GM18507 (cell line): Measurements from ENCODE around the gene TSPAN11.

Source experiments
- DNase-seq: peaks from one replicate; pipeline ENCODE4 v3.0.0; 2011; ENCODE audit warnings: low read depth; ENCODE audit not compliant: insufficient read length; ENCODE audit errors: extremely low spot score
- FAIRE-seq: peaks from 2 replicates; lab custom pipeline; 2011; peaks lifted over from hg19 to GRCh38; lab: Jason Lieb, UNC

The TSPAN11 gene

DNA sequence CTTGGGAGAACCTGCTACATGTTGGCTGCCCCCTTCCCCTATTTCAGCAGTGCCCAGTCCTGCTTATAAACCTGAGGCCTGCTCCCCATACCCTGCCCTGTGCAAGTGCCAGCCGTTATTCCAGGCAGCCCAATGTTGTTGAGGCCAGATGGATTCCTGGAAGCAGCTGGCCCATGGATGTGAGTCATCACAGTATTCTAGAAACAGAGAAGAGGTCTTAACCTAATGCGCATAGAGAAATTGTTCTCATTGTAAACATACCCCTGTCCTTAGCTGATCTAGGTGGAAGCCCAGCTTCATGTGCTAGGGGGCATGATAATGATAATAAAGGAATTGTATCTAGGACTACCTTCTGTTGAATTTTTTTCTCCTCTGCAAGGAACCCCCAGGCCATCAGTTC is 69.7 kb downstream of the TSPAN11 start:
- DNase-seq (no peak), FAIRE-seq (no peak)

DNA sequence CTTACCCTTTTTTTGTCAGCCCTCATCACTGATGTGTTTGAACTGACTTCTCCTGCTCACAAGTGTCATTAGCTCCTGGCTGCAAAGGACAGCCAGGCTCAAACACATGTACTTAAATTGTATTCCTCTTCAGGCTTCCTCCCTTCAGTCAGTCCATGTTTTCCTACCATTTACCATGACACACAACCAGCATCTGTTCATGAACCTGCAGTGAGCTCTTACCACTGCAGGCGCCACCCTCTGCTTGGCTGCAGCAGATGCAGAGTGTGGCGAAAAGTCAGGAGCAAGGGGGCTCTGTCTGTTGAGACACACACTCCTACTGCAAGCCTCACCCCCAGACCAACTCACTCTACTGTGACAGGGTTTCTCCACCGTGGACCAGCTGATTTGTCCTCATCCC is 70.2 kb downstream of the TSPAN11 start:
- DNase-seq (no peak), FAIRE-seq (no peak)

DNA sequence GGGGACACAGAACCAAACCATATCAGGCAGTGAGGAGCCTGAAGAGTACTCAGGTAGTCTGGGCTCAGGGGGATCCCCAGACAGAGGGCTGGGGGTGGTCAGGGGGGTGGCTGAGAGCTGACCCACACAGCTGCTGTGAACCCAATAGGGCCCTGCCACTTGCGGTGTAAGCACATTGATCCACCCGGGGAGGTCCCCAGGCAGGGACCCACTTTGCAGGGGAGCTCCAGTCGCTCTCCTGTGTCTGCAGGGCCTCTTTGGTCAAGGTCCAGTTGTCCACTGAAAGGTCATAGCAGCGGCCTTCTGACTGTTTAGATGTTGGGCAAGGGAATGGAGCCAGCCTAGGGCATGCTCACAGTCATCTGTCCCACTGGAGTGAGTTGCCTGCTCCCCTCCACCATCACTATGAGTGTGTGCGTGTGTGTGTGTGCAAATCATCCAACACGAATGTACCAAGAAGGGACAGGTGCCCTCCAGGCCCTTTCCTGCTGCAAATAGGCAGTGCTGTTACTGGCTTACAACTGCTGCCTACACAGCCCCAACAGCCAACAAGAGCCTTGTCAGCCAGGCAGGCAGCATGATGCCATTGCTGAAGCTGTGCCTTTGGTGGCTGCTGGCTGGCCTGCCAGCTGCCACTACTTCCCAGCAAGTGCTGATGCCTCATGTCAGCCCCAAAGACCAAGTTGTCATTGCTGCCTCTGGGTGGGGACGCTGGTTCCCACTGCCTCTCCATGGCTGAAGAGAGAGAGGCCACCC is 71.3 kb downstream of the TSPAN11 start:
- FAIRE-seq (no peak), DNase-seq (no peak)

GRCh38 chr12:30999011-30999410 is 72.5 kb downstream of the TSPAN11 start:
- FAIRE-seq, result no peak

DNA sequence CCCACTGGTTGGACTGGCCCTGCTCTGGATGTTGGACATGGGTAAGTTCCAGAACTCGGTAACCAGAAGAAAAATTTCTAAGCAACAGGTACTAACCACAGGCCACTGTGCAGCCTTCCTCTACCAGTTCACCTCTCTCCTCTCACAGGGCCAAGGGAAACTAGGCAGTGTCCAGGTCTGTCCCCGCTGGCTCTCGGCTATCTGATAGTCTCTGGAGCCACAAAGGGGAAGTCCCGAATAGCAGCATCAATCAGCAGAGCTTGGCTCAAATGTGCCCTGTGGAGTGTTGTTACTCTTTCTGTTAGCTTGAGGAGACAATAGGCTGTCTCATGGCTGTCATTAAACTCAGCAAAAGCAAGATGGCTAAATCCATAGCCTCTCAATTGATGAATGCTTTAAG is 73.2 kb downstream of the TSPAN11 start:
- no peak for DNase-seq
- no peak for FAIRE-seq

More at GRCh38 chr12:30999011-30999410, 72.5 kb downstream of the TSPAN11 start:
- no peak for DNase-seq

- DNase-seq, result no peak
- no peak for FAIRE-seq
Observed at GRCh38 chr12:31000751-31001150, 74.2 kb downstream of the TSPAN11 start.

- no peak for DNase-seq
- FAIRE-seq, result no peak
Observed at GRCh38 chr12:31001581-31002360, 75.2 kb downstream of the TSPAN11 start.

GRCh38 chr12:31002361-31002725 is 75.8 kb downstream of the TSPAN11 start:
- FAIRE-seq (no peak), DNase-seq (no peak)

DNA sequence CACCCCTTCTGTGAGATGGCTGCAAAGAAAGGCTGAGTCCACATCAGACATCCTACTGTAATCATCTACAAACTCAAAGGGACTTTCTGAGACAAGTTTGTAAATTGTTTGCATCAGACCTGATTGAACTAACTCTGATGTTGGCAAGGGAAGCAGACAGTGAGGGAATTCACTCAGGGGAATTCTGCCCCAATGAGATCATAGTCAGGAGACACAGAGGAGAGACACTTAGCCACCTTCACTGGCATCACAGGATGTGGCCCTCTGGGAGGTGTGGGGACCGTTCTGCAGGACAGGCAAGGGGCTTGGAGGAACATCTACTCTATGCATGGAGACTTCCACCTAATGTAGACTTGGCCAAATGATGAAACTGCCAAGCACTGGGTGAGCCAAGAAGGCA is 76.5 kb downstream of the TSPAN11 start:
- no peak for FAIRE-seq
- no peak for DNase-seq

DNA sequence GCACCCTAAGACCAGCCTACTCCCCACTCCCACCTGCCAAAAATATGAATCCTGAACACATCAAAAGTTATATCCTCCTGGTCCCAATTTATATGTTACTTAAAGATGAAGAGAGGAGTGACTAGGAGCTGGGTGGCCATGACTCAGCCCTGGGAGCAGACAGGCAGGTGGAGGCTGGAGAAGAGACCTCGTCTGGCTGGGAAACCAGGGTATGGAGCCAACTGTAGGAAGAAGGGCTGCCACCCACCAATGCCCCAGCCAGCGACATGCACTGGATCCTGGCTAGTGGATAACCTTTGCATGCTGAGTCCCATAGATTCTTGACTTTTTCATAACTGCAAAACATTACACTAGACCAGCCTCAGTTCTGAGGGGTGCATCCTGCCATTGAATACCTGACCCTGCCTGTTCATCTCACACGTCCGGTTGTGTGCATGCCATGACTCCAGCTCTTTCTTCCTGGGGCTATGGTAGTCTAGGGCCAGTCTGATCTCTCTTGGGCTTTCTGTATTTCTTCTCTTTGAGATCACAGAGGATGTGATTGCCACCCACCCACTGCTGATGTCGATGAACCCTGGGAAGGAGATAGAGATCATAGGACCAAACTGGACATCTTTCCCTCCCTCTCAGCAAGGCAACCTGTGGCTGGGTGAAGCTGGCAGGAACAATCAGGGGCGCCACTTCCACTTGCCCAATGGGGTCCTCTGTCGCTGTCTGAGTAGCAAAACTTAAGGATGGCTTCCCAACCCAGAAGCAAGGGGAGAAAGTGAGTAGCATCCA is 77.5 kb downstream of the TSPAN11 start:
- no peak for DNase-seq
- FAIRE-seq, result no peak

- DNase-seq (no peak), FAIRE-seq (no peak)
Observed at GRCh38 chr12:31004666-31005065, 78.1 kb downstream of the TSPAN11 start.

DNA sequence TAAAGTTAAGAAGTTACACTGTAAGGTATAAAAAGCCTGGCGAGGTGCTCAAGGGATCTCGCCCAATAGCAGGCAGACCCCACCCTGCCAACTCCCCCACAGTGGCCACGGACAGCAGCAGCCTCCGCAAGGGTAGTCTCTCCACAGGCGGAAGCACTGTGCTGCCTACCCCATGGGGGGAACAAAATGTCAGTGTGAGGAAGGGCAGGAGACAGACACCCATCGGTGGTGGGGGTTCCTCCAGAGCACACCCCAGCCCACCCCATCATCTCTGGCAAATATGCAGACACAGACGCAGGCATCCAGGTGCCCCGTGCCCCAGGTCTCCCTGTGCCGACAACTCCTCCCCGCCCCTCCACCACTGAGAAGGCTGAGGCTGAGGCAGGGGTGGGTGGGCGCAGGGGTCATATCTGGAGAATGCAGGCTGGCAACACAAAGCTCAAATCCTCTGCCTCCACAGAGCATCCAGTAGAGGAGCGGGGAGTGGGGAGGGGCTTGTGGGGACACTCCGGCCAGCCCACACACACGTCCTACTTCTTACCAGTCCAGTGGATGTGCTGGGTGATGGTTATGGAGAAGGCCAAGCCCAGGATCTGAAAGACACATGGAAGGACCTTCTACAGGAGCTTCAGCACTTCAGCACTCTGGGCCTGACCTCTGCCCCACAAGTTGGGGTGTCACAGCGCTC is 78.9 kb downstream of the TSPAN11 start:
- DNase-seq (no peak), FAIRE-seq (no peak)

- FAIRE-seq, result no peak
- DNase-seq, result no peak
Observed at GRCh38 chr12:31005944-31006361, 79.4 kb downstream of the TSPAN11 start.

DNA sequence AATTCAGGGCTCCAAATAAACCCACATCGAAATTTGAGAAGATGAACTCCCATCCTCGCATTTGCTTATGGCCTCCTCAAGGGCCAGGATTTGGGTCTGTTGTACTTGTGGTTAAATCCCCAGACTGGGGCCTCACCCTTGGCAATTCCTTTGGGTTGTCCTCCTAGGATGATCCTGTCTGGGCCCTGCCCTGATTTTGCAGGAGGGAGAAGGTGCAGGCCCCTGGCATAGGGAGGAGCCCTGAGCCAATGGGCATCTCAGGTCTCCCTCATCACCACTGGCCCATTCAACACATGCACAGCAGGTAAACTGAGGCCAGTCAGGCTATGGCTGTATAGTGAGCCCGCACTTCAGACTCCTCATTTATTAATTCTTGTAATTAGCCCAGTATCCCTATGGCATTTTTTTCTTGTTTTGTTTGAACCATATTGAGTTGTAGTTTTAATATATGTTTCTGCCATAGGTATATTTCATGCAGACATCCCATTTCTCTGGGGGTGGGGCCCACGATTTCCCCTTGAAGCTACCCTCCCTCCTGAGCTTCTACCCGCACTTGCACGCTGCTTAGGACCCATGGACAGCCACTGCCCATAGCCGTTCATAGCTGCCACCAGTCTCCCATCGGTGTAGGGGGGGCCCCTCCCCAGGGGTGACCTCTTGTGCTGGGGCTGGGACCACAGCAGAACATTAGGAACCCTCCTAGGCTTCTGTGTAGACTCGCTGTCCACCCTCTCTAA is 80.0 kb downstream of the TSPAN11 start:
- FAIRE-seq (no peak), DNase-seq (no peak)

DNA sequence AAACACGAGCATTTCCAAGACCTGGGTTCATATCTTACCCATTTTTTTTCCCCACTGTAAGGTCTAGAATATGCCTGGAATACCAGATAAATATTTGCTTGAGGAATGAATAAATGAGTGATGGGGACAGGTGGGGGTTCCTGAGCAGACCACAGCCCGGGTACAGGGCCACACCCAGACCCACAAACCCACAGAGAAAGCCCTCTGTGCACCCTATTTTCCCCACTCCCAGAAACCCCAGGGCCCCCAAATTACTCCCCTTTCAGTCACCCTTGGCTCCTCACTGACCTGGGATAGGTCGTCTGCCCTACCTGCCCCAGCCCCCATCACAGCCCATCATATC is 80.6 kb downstream of the TSPAN11 start:
- DNase-seq (no peak), FAIRE-seq (no peak)

GRCh38 chr12:31007636-31008175 is 81.2 kb downstream of the TSPAN11 start:
- no peak for FAIRE-seq
- DNase-seq, result no peak

DNA sequence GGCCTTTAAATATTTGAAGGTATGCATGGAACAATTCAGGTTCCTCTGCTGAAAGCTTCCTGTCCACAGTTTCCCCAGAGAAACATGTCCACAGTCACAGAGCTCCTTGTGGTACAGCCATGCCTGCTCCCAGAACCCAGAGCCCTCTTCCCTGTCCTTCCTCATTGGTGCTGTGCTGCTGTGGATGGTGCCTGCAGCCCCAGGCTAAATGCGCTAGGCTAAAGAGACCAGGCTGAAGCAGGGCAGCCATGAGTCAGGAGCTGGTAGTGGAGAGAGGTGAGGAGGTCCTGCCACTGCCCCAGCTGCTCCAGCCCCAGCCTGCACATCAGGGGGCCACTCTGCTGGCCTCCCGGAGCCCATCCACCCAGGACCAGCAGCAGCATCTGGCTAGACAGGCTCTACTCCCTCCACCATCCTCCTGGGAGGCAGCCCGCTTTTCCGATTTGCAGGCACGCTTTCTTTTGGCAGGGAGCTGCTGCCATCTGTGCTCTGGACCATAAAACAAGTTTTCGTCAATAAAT is 81.8 kb downstream of the TSPAN11 start:
- FAIRE-seq, result no peak

DNA sequence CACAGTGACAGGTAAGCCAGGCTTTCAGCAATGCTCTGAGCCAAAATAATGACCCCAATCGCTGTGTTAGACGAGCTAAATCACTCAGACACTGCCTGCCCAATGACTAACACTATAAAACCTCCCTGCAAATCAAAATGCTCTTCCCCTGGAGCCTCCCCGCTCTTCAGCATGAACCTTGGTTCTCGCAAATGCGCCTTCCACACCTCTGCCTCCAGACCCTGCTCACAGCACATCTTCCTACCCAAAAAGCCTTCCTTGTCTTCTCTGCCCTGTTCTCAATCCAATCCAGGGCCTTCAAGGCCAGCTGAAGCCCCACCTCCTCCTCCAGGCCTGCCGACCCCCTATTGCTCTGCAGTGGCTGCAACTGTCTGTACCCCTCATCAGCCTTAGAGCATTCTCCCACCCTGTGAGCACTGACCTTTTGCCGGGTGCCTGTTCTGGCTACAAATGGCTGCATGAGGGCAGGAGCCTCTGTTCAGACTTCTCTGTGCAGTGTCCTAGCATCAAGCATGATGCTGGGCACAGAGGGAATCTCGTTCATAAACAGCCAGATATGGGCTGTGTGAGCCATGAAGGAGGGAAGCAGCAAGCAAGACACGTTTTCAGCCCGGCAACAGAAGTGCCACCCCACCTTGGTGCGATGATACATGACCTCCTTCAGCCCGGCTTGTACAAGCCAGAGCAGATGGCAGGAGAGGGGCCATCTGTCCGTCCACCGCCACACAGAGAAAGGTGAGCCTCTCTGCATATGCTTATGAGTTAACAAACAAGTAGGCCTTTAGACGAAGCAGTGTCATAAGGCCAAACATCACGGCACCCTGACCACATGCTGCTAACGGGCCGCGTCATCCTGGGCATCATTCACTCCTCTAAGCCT is 82.7 kb downstream of the TSPAN11 start:
- FAIRE-seq (no peak), DNase-seq (no peak)

More for the DNA sequence above, 81.8 kb downstream of the TSPAN11 start:
- no peak for DNase-seq
